Measurements from ENCODE around the gene BARHL2. TPM values are rescaled to one million over a fixed set of nuclear protein-coding genes. Genes with fewer than 3 reads are reported as not detected.

The BARHL2 gene
- total RNA-seq, 6 donors from 2014 or later = not detected

- WGBS, 2 donors = 43 to 47% methylated on average over 3 of the region's 3 CpGs
- no peak overlapping the region for H3K4me3 ChIP-seq
- no peak for DNase-seq
- H3K4me1 ChIP-seq = peaks cover 6 to 22% (median 14%) of the 10 kb centered on the region in 4 donors
- peaks cover 0 to 40% (median 17%) of the 10 kb centered on the region in 4 donors for H3K27me3 ChIP-seq
- no peaks in the 10 kb centered on the region for H3K9me3 ChIP-seq
- TF ChIP-seq EP300 (IDR thresholded peaks at IDR 0.05) = no peak
- TF ChIP-seq CTCF (IDR thresholded peaks at IDR 0.05) = no peak
- H3K36me3 ChIP-seq = no peaks in the 10 kb centered on the region
- ATAC-seq (ENCODE audit: low FRiP score in 2 of 2) = no peak
- no peak overlapping the region for H3K27ac ChIP-seq
Measured at GRCh38 chr1:90732136-90732535, 15.0 kb upstream of the BARHL2 start.

DNA sequence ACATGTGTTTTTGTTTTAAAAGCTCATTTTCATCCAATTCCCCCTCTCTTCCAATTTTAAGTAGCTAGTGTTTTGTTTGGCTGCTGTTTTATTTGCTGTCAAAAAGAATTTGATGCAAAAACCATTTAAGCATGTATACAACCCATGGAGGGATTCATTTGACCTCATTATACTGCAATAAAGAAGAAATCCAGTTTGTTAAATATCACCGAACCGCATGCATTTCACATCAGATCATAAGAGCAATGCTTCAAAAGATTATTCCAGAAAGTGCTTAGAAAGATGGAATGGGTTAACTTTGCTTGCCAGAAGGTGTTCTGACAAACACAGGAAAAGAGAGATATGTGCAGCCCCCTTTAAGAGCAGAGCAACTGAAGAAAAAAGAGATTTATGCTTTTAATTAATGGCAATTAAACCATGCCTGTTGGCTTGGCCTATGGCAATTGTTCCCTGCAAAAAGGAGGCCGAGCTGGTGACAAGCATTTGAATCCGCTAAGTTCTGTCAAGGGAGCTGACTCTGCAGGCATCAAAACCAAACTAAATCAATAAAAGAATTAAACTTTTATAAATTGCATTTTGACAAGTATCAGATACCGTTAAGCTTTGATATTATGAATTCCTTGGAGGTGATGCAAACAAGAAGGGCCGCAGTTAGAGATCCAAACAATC lies 14.4 kb upstream of the BARHL2 start:
- DNase-seq (no peak), ATAC-seq (ENCODE audit: low FRiP score in 2 of 2) (no peak)
- 34 to 46% methylated on average over 6 of the region's 6 CpGs for WGBS, 2 donors
- H3K4me3 ChIP-seq = no peak overlapping the region
- no peaks in the 10 kb centered on the region for H3K9me3 ChIP-seq
- H3K27ac ChIP-seq = no peak overlapping the region
- no peaks in the 10 kb centered on the region for H3K36me3 ChIP-seq
- TF ChIP-seq CTCF (IDR thresholded peaks at IDR 0.05) = no peak
- peaks cover 0 to 46% (median 23%) of the 10 kb centered on the region in 4 donors for H3K27me3 ChIP-seq
- H3K4me1 ChIP-seq = peaks cover 10 to 28% (median 16%) of the 10 kb centered on the region in 4 donors

DNA sequence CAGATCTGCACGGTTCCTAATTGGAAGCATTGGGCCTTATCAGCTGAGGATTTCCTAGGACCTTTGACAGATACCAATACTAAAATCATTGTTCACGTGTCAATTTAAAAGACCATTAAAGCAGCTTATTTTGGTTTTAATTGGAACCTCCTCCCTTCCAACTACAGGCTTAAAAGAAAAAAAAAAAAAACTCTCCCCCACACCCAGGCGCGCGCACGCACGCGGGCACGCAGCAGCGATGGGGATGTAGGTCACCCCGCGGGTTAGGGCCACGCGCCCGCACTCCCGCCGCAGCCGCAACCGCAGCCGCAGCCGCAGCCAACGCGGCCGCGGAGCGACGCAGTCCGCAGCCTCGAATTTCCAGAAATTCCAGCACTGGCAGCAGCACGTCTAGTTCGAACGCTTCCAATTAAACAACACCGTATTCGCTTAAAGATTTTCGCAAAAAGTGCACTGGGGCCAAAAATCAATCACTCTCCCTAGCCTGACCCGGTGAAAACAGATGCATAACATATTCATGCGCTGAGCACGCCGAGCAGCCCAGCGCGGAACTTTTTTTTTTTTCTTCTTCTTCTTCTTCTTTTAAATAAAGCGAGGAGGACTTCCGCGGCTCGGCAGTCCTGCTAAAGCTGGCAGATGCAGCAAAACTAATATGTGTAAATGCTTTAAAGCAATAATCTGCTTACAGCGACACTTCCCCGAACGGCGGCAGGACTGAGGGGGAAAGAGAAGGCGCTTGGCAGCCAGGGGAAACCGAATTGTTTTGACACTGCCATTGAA lies 13.3 kb upstream of the BARHL2 start:
- Histone ChIP-seq H3K36me3 (no peaks in the 10 kb centered on the region), H3K4me3 (peak overlapping the region in 2 of 4 donors; percentile 0 to 2), H3K9me3 (no peaks in the 10 kb centered on the region), H3K27me3 (peaks cover 0 to 57% (median 30%) of the 10 kb centered on the region in 4 donors), H3K27ac (no peak overlapping the region), H3K4me1 (peaks cover 18 to 39% (median 25%) of the 10 kb centered on the region in 4 donors)
- TF ChIP-seq POLR2A (IDR thresholded peaks at IDR 0.05) = no peak
- no peak for TF ChIP-seq POLR2AphosphoS5 (IDR thresholded peaks at IDR 0.05)
- no peak for TF ChIP-seq CTCF (IDR thresholded peaks at IDR 0.05)
- TF ChIP-seq EP300 (IDR thresholded peaks at IDR 0.05) = no peak
- DNase-seq (peak in 1 of 2 donors; percentile 79), ATAC-seq (ENCODE audit: low FRiP score in 2 of 2) (no peak)
- WGBS, 2 donors = 8 to 10% methylated on average over 30 to 51 of the region's 51 CpGs

GRCh38 chr1:90729504-90730242 lies 12.6 kb upstream of the BARHL2 start:
- WGBS, 2 donors = 11 to 13% methylated on average over 36 of the region's 36 CpGs
- Histone ChIP-seq H3K9me3 (no peaks in the 10 kb centered on the region), H3K4me3 (peak overlapping the region in 1 of 4 donors; percentile 2), H3K4me1 (peaks cover 25 to 46% (median 33%) of the 10 kb centered on the region in 4 donors), H3K36me3 (no peaks in the 10 kb centered on the region), H3K27ac (no peak overlapping the region), H3K27me3 (peaks cover 0 to 64% (median 38%) of the 10 kb centered on the region in 4 donors)
- DNase-seq (peak in 1 of 2 donors; percentile 74), ATAC-seq (ENCODE audit: low FRiP score in 2 of 2) (no peak)
- TF ChIP-seq POLR2AphosphoS5 (IDR thresholded peaks at IDR 0.05) (no peak), EP300 (IDR thresholded peaks at IDR 0.05) (no peak), CTCF (IDR thresholded peaks at IDR 0.05) (peak in 3 of 6 experiments; percentile 25 to 34 (median 28)), POLR2A (IDR thresholded peaks at IDR 0.05) (no peak)
